Fibroblast of the aortic adventitia (primary cell): ENCODE results near the gene KREMEN1. TPM values are rescaled to one million over a fixed set of nuclear protein-coding genes. Genes with fewer than 3 reads are reported as not detected.
"Not testable (repeated sequence)": the region's sequence is repeated elsewhere in the genome, so short reads cannot be mapped to it uniquely, and the experiment has no call there.

Experiments used
- DNase-seq: peaks from one replicate; pipeline ENCODE4 v3.0.0-alpha.2; 2010; ENCODE audit warnings: low read depth
- H3K4me3 ChIP-seq: 2 replicates; pipeline ENCODE4 v1.5.1; 2011; ENCODE audit warnings: low read depth, mild to moderate bottlenecking, control low read depth, low read length, moderate library complexity
- CTCF ChIP-seq: IDR thresholded peaks from 2 replicates; pipeline ENCODE4 v1.5.1; 2011; ENCODE audit warnings: mild to moderate bottlenecking, low read length, control low read depth, inconsistent platforms; ENCODE audit not compliant: insufficient read depth
- total RNA-seq: library from RNA; depleted of rRNA; stranded (reverse); fragments of >200 nt; gene quantifications from 2 replicates; pipeline ENCODE4 v1.2.3, GENCODE V29; 2012; ENCODE audit warnings: low replicate concordance

Gene KREMEN1
- total RNA-seq, 1 donor: 5.7 TPM

- TF ChIP-seq CTCF: no peak
- DNase-seq: no peak
These were observed 6.0 kb downstream of the KREMEN1 start for GRCh38 chr22:29078869-29079207.

GRCh38 chr22:29079218-29079901, 6.5 kb downstream of the KREMEN1 start:
- no peak for TF ChIP-seq CTCF
- DNase-seq: peak; percentile 37
- H3K4me3 ChIP-seq: no peak overlapping the region

More at GRCh38 chr22:29078869-29079207, 6.0 kb downstream of the KREMEN1 start:
- H3K4me3 ChIP-seq: no peak overlapping the region

DNA sequence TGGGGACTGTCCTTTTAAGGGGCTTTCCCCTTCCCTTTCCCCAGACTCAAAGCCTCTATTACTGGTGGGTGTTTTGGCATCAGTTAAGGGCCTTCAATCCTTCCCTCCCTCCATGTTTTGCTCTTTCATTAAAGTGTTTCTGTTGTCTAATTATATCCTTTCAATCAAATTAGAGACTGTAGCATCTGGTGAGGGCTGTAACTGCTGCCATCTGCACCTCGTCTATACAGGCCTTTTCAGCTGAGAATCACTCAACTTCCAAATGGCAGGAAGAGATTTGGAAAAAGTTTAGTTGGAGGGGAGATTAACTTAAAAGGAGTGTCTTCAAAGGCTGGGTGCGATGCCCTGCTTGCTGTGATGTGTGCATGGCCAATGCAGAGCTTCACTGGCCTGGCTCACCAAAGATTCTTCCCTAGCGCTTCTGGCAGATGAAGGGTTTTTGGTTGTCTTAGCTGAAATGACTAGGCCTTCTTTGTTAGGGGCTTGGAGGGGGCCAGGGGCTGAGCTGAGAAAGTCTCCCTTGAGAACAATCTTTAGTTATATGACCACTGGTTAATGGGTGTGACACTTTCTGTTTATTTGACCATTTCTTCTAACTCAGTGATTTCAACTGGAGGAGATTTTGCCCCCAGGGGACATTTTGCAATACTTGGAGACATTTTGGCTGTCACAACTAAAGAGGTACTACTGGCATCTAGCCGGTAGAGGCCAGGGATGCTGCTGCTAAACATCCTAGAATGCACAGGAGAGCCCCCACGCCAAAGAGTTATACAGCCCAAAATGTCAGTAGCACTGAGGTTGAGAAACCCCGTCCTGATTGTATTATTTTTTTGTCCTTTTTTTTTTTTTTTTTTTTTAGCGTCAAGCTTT, 7.5 kb downstream of the KREMEN1 start:
- DNase-seq: peak; percentile 30
- H3K4me3 ChIP-seq: no peak overlapping the region
- no peak for TF ChIP-seq CTCF

- no peak for TF ChIP-seq CTCF
- DNase-seq: peak; percentile 23
- no peak overlapping the region for H3K4me3 ChIP-seq
These were observed 8.8 kb downstream of the KREMEN1 start for GRCh38 chr22:29081517-29082236.

- no peak for TF ChIP-seq CTCF
- H3K4me3 ChIP-seq: no peak overlapping the region
- DNase-seq: no peak
These were observed 10.2 kb downstream of the KREMEN1 start for GRCh38 chr22:29082826-29083545.

DNA sequence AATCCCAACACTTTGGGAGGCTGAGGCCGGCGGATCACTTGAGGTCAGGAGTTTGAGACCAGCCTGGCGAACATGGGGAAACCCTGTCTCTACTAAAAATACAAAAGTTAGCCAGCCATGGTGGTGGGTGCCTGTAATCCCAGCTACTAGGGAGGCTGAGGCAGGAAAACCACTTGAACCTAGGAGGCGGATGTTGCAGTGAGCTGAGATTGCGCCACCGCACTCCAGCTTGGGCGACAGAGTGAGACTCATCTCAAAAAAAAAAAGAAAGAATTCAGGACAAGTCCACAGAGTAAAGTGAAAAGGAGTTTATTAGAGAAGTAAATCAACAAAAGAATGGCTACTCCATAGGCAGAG, 10.7 kb downstream of the KREMEN1 start:
- DNase-seq, H3K4me3 ChIP-seq: not testable (repeated sequence)
